Posterior vena cava (tissue), 2 donors: ENCODE data around the gene CLCN1. TPM values are rescaled to one million over a fixed set of nuclear protein-coding genes. Genes with fewer than 3 reads are reported as not detected.
A peak's percentile ranks its signal among the peaks of the same experiment; 100 is the strongest.

Experiments
- DNase-seq: peaks from one replicate; pipeline ENCODE4 v3.0.0-alpha.2; 2020; ENCODE audit warnings: low spot score
- intact Hi-C, 2 donors: fragments of 100-400 bp; cut with DNase I; formaldehyde crosslinking; loops; one replicate each; pipeline versions ENCODE4 v1.14.1 to v1.14.2; 2022 to 2023
- long read RNA-seq, 2 donors: library from polyadenylated mRNA; unstranded; transcript quantifications; one replicate each; pipeline ENCODE4 v2.0.0, GENCODE V29; 2020 to 2021
- total RNA-seq, 2 donors: library from RNA; stranded (reverse); fragmentation: NEBNext Ultra II Directional; extraction: Animal tissue kit (Norgen Biotek cat#: 25700); gene quantifications; one replicate each; pipeline ENCODE4 v1.2.1, GENCODE V29; 2021
- donor health status: DM: yes; HTN: yes; CAD: no.
- donor health status: DM: yes; HTN: yes; CAD: no.

The CLCN1 gene
- total RNA-seq: under 1 TPM in 1 of 2 donors, not detected in 1; 0.05 TPM
- long read RNA-seq, donor 1: 0 reads
- long read RNA-seq, donor 2: 0 reads

GRCh38 chr7:143315776-143316175 lies at the start of gene CLCN1:
Gene CLCN1 (plus strand): TSS chr7:143316111. CDS start chr7:143316213, 102 bp downstream.
- DNase-seq: no peak
- intact Hi-C loops: no loop called here

DNA sequence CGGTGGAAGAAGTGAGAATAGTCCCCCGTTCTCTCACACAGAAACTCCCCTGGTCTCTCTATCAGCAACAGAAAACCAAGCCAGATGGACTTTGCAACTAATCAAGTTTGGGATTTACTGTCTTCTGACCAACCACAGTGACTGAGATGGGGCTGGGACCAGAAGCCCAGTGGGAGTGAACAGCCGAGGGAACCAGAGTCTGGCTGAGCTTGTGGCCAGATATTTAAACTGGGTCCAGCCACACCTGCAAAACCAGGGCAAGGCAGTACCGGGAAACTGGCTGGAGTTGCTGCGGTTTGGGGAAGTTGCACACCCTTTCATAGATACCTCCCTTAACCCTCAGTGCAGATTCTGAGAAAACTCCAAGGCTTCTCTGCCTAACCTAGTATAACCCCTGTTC lies 46.7 kb upstream of the CLCN1 start:
- no peak for DNase-seq
- intact Hi-C loops: no loop called here

DNA sequence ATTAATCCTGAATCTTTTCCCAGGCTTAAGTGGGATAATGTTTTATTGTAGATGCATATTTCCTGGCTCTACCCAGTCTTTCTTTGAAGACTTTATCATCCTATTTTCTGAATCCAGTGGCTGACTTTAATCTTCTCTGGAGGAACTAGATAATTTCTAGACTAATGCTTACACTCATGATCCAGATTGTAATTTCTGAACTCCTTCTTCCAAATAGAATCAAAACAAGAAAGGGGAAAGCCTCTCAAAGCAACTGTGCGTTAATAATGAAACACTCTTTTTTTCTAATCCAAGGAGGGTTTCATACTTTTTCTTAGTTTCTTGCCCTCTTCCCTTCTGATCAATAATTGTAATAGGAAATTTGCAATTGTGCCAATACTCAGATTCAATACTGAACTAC lies 44.7 kb upstream of the CLCN1 start:
- intact Hi-C loops: no loop called here
- DNase-seq: no peak

DNA sequence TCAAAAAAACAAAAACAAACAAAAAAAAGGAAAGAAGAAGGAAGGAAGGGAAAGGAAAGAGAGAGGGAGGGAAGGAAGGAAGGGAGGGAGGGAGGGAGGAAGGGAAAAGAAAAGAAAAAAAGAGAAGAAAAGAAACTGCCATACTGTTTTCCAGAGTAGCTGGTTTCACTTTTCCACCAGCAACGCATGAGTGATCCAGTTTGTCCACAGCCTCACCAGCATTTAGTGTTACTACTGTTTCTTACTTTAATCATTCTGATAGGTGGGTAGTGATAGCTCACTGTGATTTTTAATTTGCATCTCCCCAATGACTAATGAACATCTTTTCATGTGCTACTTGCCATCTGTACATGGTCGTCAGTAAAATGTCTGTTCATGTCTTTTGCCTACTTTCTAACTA lies 43.0 kb upstream of the CLCN1 start:
- DNase-seq: no peak
- intact Hi-C loops: no loop called here

- DNase-seq: no peak
- intact Hi-C loops: no loop called here
These were observed 36.5 kb upstream of the CLCN1 start for GRCh38 chr7:143279186-143280098.

DNA sequence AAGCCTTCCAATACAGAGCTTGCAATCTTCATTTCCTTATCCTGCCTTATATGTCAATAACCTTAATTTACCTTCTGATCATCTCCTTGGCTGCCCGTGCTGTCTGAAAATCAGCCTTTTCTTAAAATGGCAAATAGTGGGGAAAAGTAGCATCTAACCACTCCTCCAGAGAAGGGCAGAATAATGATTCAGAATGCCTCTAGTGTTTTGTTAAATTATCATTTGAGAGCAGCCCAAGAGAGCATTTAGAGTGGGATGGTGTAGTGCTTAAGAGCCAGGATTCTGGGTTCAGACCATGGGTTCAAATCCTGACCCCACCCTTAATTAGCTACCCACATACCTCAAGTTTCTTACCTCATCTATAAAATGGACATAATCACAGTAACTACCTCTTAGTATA lies 35.8 kb upstream of the CLCN1 start:
- no peak for DNase-seq
- intact Hi-C loops: no loop called here

- intact Hi-C loops: no loop called here
- no peak for DNase-seq
These were observed 35.3 kb upstream of the CLCN1 start for GRCh38 chr7:143280566-143280965.

- intact Hi-C loops: no loop called here
- no peak for DNase-seq
These were observed 34.4 kb upstream of the CLCN1 start for GRCh38 chr7:143281529-143281928.

DNA sequence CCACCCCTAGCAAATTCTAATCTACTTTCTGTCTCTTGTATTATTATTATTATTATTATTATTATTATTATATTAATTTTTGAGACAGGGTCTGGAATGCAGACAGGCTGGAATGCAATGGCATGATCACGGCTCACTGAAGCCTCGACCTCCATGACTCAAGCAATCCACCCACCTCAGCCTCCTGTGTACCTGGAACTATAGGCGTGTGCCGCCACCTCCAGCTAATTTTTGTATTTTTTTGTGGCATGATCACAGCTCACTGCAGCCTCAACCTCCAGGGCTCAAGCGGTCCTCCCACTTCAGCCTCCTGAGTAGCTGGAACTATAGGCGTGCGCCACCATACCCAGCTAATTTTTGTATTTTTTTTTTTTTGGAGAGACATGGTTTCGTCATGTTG lies 33.8 kb upstream of the CLCN1 start:
- no peak for DNase-seq
- intact Hi-C loops: no loop called here

GRCh38 chr7:143283381-143283780 lies 32.5 kb upstream of the CLCN1 start:
- DNase-seq: no peak
- intact Hi-C loops: no loop called here

DNA sequence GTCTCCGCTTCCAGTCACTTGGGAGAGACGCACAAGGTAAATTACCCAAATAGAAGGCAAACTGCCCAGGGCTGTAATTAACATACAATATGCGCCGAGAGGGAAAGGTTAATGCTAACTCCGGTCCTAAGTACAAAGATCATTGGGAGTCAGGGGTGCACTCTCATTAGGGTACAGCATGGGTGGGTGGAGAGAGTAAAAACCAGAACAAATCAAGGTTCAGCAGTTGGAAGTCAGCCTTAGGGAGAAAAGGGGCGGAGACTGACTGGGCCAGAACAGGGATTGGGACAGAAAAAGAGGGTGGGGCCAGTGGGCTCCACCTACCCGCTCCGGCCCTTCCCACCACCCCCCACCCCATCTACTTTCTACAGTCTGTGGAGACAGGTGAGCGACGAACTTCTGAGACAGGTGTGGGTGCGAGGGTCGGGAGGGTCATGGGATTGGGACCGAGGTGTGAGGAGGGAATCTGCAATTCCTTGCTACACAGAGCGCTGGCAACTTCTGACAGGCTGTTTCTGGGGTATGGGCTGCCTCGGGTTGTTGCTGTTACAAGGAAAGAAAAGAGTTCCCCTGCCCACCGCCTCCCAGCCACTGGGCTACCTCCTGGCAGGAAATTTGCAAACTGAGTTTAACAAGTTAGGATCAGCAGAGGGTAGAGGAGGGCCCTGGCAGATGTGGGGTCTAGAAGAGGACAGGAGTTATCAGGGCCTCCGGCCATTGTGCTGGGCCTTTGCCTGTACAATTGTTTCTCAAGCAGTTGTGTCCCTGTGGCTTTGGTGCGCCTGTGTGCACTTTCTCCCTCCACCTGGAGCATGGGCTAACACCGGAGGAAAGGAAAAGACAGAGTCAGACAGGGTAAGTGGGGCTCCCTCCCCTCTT lies 31.1 kb upstream of the CLCN1 start, which contains the start of gene TMEM139:
Gene TMEM139 (plus strand): TSS at position 368 of the 879 bp plus-strand sequence. CDS start 1,000 bp downstream, outside the sequence.
- intact Hi-C loops: no loop called here
- no peak for DNase-seq

GRCh38 chr7:143285470-143285778 lies 30.5 kb upstream of the CLCN1 start:
- no peak for DNase-seq
- intact Hi-C loops: no loop called here

GRCh38 chr7:143285806-143286521 lies 29.9 kb upstream of the CLCN1 start:
- intact Hi-C loops: no loop called here
- no peak for DNase-seq

GRCh38 chr7:143286522-143286890 lies 29.4 kb upstream of the CLCN1 start:
- no peak for DNase-seq
- intact Hi-C loops: no loop called here

- intact Hi-C loops: no loop called here
- DNase-seq: no peak
These were observed 28.5 kb upstream of the CLCN1 start for GRCh38 chr7:143287339-143287934.

DNA sequence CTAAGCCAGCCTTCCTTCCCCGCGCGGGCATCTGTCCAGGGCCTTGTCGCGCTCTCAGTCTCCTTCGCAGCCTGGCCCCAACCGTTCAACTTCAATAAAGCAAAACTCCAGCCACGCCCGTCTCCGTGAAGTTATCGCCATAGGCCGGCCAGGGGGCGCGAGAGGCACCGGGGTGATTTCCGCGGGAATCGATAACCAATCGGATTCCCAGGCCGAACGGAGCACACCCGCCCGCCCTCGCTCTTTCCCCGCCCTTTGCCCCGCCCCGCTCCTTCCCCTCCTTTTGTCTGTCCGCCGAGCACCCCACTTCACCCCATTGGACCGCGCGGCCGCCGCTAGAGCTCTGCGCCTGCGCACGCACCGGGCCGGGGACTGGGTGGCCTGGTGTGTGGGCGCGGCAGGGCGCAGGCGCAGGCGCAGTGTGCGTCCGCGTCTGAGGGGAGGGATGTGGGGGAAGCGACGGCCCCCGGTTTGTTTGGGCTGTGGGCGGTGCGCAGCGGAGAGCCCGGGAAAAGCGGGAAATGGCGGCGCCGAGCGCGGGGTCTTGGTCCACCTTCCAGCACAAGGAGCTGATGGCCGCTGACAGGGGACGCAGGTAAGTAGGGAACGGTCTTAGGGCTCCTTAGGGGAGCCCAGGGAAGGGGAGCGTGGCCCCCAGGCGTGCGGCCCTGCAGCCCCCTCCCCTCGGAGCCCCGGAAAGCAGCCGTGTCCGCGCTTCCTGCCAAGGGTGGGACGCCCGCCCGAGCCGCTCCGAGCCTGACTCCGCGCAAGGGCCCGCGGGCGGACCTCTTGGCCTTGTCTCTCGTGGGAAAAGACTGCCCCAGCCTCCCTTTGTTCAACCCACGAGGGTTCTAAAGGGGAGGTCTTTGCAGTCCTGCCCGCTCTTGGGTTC lies 27.7 kb upstream of the CLCN1 start, which contains the start of gene CASP2:
Gene CASP2 (plus strand): TSS at position 417 of the 892 bp plus-strand sequence. CDS start 105 bp downstream, at position 522.
- peak; percentile 99 for DNase-seq
- intact Hi-C loops: no loop called here

DNA sequence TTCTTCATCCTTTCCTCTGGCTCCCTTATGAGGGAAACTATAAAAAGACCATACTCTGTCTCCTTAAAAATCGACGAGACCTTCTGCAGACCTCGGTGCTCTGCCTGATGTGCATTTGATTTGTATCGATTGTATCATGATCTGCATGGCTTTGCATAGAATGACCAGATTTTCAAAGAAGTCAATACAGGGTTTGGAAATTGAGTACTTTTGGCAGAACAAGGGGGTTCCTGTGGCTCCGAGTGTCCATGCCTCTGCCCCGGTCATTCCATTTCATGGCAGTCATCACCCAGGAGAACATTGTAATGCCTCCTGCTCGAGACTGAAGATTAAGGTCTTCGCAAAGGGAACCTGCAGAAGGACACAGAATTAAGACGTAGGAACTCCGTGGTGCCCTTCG lies 27.1 kb upstream of the CLCN1 start:
- no peak for DNase-seq
- intact Hi-C loops: no loop called here

DNA sequence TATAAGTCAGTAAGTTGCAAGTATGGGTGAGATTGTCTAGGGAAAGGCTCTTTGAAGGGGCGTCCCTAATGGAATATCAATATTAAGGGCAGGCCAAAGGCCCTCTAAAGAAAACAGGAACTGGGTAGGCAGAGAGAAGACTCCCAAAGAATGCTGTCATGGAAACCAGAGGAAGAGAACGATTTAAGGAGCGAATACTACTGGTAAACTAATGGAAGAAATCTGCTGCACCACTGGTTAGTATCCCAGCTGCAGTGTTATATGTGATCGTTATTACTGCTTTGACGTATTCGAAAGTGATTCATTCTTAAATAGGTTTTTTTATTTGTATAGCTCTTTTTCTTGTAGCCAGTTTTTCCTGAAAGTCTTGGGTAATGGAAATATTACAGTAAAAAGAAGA lies 26.5 kb upstream of the CLCN1 start:
- no peak for DNase-seq
- intact Hi-C loops: no loop called here
